ENCODE measurements around the gene CLECL1. TPM values are rescaled to one million over a fixed set of nuclear protein-coding genes. Genes with fewer than 3 reads are reported as not detected.
A peak's percentile ranks its signal among the peaks of the same experiment; 100 is the strongest.

CLECL1 gene
- total RNA-seq, 2 donors from 2014 or later = 1.9 TPM; not detected in 1

- Histone ChIP-seq H3K27me3 (replicated peaks; ENCODE audit: insufficient read depth) (no peaks in the 10 kb centered on the region), H3K36me3 (no peaks in the 10 kb centered on the region), H3K4me3 (peak overlapping the region; percentile 48), H3K9me3 (no peaks in the 10 kb centered on the region), H3K4me1 (ENCODE audit: control insufficient read depth in 1 of 2, low read depth in 2 of 2) (no peaks in the 10 kb centered on the region), H3K27ac (no peak overlapping the region)
- DNase-seq (ENCODE audit: low spot score) (no peak), ATAC-seq (ENCODE audit: insufficient number of reproducible peaks, low FRiP score, low read depth) (no peak)
- TF ChIP-seq CTCF (IDR thresholded peaks at IDR 0.05) = no peak
These were observed 26.8 kb upstream of the CLECL1 start for GRCh38 chr12:9759694-9760093.

- Histone ChIP-seq H3K4me3 (peak overlapping the region; percentile 50), H3K9me3 (no peaks in the 10 kb centered on the region), H3K27ac (no peak overlapping the region), H3K27me3 (replicated peaks; ENCODE audit: insufficient read depth) (no peaks in the 10 kb centered on the region), H3K36me3 (no peaks in the 10 kb centered on the region), H3K4me1 (ENCODE audit: control insufficient read depth in 1 of 2, low read depth in 2 of 2) (no peaks in the 10 kb centered on the region)
- DNase-seq (ENCODE audit: low spot score) = no peak
- no peak for ATAC-seq (ENCODE audit: insufficient number of reproducible peaks, low FRiP score, low read depth)
- TF ChIP-seq CTCF (IDR thresholded peaks at IDR 0.05) = no peak
These were observed 25.2 kb upstream of the CLECL1 start for GRCh38 chr12:9758119-9758518.

- Histone ChIP-seq H3K27me3 (replicated peaks; ENCODE audit: insufficient read depth) (no peaks in the 10 kb centered on the region), H3K27ac (no peak overlapping the region), H3K9me3 (no peaks in the 10 kb centered on the region), H3K4me3 (peak overlapping the region; percentile 50), H3K36me3 (no peaks in the 10 kb centered on the region), H3K4me1 (ENCODE audit: control insufficient read depth in 1 of 2, low read depth in 2 of 2) (no peaks in the 10 kb centered on the region)
- DNase-seq (ENCODE audit: low spot score) (no peak), ATAC-seq (ENCODE audit: insufficient number of reproducible peaks, low FRiP score, low read depth) (no peak)
- no peak for TF ChIP-seq CTCF (IDR thresholded peaks at IDR 0.05)
These were observed 24.6 kb upstream of the CLECL1 start for GRCh38 chr12:9757433-9758025.

- Histone ChIP-seq H3K9me3 (no peaks in the 10 kb centered on the region), H3K36me3 (no peaks in the 10 kb centered on the region), H3K27ac (no peak overlapping the region), H3K4me1 (ENCODE audit: control insufficient read depth in 1 of 2, low read depth in 2 of 2) (no peaks in the 10 kb centered on the region), H3K4me3 (no peak overlapping the region), H3K27me3 (replicated peaks; ENCODE audit: insufficient read depth) (no peaks in the 10 kb centered on the region)
- DNase-seq (ENCODE audit: low spot score) (no peak), ATAC-seq (ENCODE audit: insufficient number of reproducible peaks, low FRiP score, low read depth) (no peak)
- no peak for TF ChIP-seq CTCF (IDR thresholded peaks at IDR 0.05)
These were observed 23.8 kb upstream of the CLECL1 start for GRCh38 chr12:9756706-9757105.

- no peak for TF ChIP-seq CTCF (IDR thresholded peaks at IDR 0.05)
- H3K27ac ChIP-seq = no peak overlapping the region
These were observed 23.3 kb upstream of the CLECL1 start for GRCh38 chr12:9756170-9756569.

More at GRCh38 chr12:9756170-9756569, 23.3 kb upstream of the CLECL1 start:
- ATAC-seq (ENCODE audit: insufficient number of reproducible peaks, low FRiP score, low read depth) (no peak), DNase-seq (ENCODE audit: low spot score) (no peak)
- peaks cover 0 to 3% of the 10 kb centered on the region in 2 donors for H3K4me1 ChIP-seq (ENCODE audit: control insufficient read depth in 1 of 2, low read depth in 2 of 2)
- H3K36me3 ChIP-seq = no peaks in the 10 kb centered on the region
- no peak overlapping the region for H3K4me3 ChIP-seq
- no peaks in the 10 kb centered on the region for H3K27me3 ChIP-seq (replicated peaks; ENCODE audit: insufficient read depth)
- no peaks in the 10 kb centered on the region for H3K9me3 ChIP-seq

All from thoracic aorta (tissue), 2 donors.